Glutamatergic neuron (in vitro differentiated cells): ENCODE measurements around the gene GLI2. TPM values are rescaled to one million over a fixed set of nuclear protein-coding genes. Genes with fewer than 3 reads are reported as not detected.

Experiments used
- DNase-seq: peaks from one replicate; pipeline ENCODE4 v3.0.0; 2022
- H3K27ac Mint-ChIP-seq: one replicate; pipeline ENCODE4 v1.8.0; 2020; ENCODE audit warnings: mild to moderate bottlenecking, mixed read lengths, inconsistent platforms; ENCODE audit not compliant: unreplicated experiment
- H3K27me3 Mint-ChIP-seq: one replicate; pipeline ENCODE4 v1.8.0; 2020; ENCODE audit warnings: mild to moderate bottlenecking, moderate library complexity, mixed read lengths, inconsistent platforms; ENCODE audit not compliant: unreplicated experiment
- H3K36me3 Mint-ChIP-seq: one replicate; pipeline ENCODE4 v1.8.0; 2020; ENCODE audit warnings: mild to moderate bottlenecking, mixed read lengths, inconsistent platforms; ENCODE audit not compliant: unreplicated experiment
- H3K4me1 Mint-ChIP-seq: one replicate; pipeline ENCODE4 v1.8.0; 2020; ENCODE audit warnings: mild to moderate bottlenecking, low read depth, mixed read lengths, inconsistent platforms; ENCODE audit not compliant: unreplicated experiment
- H3K4me3 Mint-ChIP-seq: one replicate; pipeline ENCODE4 v1.8.0; 2020; ENCODE audit warnings: mild to moderate bottlenecking, mixed read lengths, inconsistent platforms; ENCODE audit not compliant: unreplicated experiment
- H3K9me3 Mint-ChIP-seq: one replicate; pipeline ENCODE4 v1.8.0; 2020; ENCODE audit warnings: mild to moderate bottlenecking, moderate library complexity, mixed read lengths, inconsistent platforms; ENCODE audit not compliant: unreplicated experiment
- CTCF ChIP-seq: fragments of 200-600 bp; sonication (generic); IDR thresholded peaks from one replicate; pipeline ENCODE4 v1.5.0; 2021; ENCODE audit not compliant: partially characterized antibody, unreplicated experiment
- total RNA-seq: library from RNA; stranded (reverse); fragmentation: NEBNext Ultra II Directional; extraction: Animal tissue kit (Norgen Biotek cat#: 25700); gene quantifications from one replicate; pipeline ENCODE4 v1.2.1, GENCODE V29; 2021; ENCODE audit not compliant: unreplicated experiment

Gene GLI2
- total RNA-seq, 1 donor from 2014 or later: 3.9 TPM

GRCh38 chr2:120702801-120703200 lies 32.9 kb upstream of the GLI2 start:
- H3K36me3 Mint-ChIP-seq: no peaks in the 10 kb centered on the region
- peaks cover 4% of the 10 kb centered on the region for H3K9me3 Mint-ChIP-seq
- peaks cover 9% of the 10 kb centered on the region for H3K27me3 Mint-ChIP-seq
- TF ChIP-seq CTCF: no peak
- no peak overlapping the region for H3K4me3 Mint-ChIP-seq
- H3K4me1 Mint-ChIP-seq: peaks cover 6% of the 10 kb centered on the region
- no peak for DNase-seq
- no peak overlapping the region for H3K27ac Mint-ChIP-seq

DNA sequence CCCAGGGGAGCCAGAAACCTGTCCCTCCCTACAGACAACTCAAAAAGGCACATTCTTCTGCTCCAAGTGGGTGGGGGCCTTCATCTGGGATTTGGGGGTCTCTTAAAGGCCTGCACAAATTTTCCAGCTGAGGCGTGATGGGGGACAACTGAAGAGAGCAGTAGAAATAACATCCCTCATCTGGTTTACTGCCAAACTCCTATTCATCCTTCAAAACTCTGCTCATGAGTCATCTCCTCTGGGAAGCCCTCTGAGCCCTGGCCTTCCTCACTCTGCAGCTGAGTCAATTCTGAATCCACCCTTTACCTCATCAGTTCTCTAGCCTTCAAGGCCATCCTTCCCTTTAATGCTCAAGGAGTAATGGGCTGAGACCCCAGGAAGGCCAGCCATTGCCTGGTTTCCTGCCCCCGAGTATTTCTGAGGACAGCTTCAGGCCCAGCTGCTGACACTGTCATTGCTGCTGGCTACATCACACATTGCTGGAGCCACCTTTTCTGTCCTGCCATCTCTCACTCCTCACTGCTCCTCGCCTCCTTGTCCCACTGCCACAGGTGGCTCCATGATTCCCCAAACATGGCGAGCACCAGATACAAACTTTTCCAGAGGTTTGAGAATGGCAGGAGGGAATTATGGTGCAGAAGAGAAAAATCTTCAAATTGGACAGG lies 32.2 kb upstream of the GLI2 start:
- H3K4me3 Mint-ChIP-seq: no peak overlapping the region
- H3K36me3 Mint-ChIP-seq: no peaks in the 10 kb centered on the region
- peaks cover 6% of the 10 kb centered on the region for H3K4me1 Mint-ChIP-seq
- DNase-seq: no peak
- no peak overlapping the region for H3K27ac Mint-ChIP-seq
- peaks cover 4% of the 10 kb centered on the region for H3K9me3 Mint-ChIP-seq
- TF ChIP-seq CTCF: no peak
- H3K27me3 Mint-ChIP-seq: peaks cover 9% of the 10 kb centered on the region

GRCh38 chr2:120704696-120705095 lies 31.0 kb upstream of the GLI2 start:
- peaks cover 3% of the 10 kb centered on the region for H3K9me3 Mint-ChIP-seq
- TF ChIP-seq CTCF: no peak
- H3K27me3 Mint-ChIP-seq: peaks cover 6% of the 10 kb centered on the region
- no peak overlapping the region for H3K4me3 Mint-ChIP-seq
- DNase-seq: no peak
- peaks cover 7% of the 10 kb centered on the region for H3K4me1 Mint-ChIP-seq
- H3K36me3 Mint-ChIP-seq: no peaks in the 10 kb centered on the region
- no peak overlapping the region for H3K27ac Mint-ChIP-seq

GRCh38 chr2:120707816-120708215 lies 27.9 kb upstream of the GLI2 start:
- no peak overlapping the region for H3K27ac Mint-ChIP-seq
- H3K27me3 Mint-ChIP-seq: peaks cover 2% of the 10 kb centered on the region
- H3K4me1 Mint-ChIP-seq: peaks cover 27% of the 10 kb centered on the region
- no peak overlapping the region for H3K4me3 Mint-ChIP-seq
- no peak for DNase-seq
- no peak for TF ChIP-seq CTCF
- H3K9me3 Mint-ChIP-seq: peaks cover 1% of the 10 kb centered on the region
- no peaks in the 10 kb centered on the region for H3K36me3 Mint-ChIP-seq

GRCh38 chr2:120708944-120709607 lies 26.6 kb upstream of the GLI2 start:
- peaks cover 3% of the 10 kb centered on the region for H3K27me3 Mint-ChIP-seq
- no peaks in the 10 kb centered on the region for H3K36me3 Mint-ChIP-seq
- H3K4me3 Mint-ChIP-seq: no peak overlapping the region
- peaks cover 29% of the 10 kb centered on the region for H3K4me1 Mint-ChIP-seq
- peak overlapping the region; percentile 48 for H3K27ac Mint-ChIP-seq
- no peak for TF ChIP-seq CTCF
- peaks cover 1% of the 10 kb centered on the region for H3K9me3 Mint-ChIP-seq
- DNase-seq: no peak
